ENCODE data around the gene SMYD3.

The SMYD3 gene

GRCh38 chr1:246355411-246356230 is 151.5 kb downstream of the SMYD3 start:
- Histone ChIP-seq H3K4me3 (ENCODE audit: low read length) (no peak overlapping the region), H3K79me2 (ENCODE audit: control insufficient read depth, low read length) (peaks cover 12% of the 10 kb centered on the region), H3K9me3 (ENCODE audit: control insufficient read depth, insufficient read depth, low read length) (no peaks in the 10 kb centered on the region), H4K20me1 (ENCODE audit: control insufficient read depth, insufficient read depth, low read depth, low read length) (no peaks in the 10 kb centered on the region), H3K36me3 (ENCODE audit: control insufficient read depth, low read length) (no peaks in the 10 kb centered on the region), H3K27me3 (ENCODE audit: control insufficient read depth, low read length) (no peaks in the 10 kb centered on the region), H3K9me2 (replicated peaks; ENCODE audit: control insufficient read depth, low read length) (no peaks in the 10 kb centered on the region), H3K4me2 (ENCODE audit: low read length) (no peak overlapping the region), H3K4me1 (ENCODE audit: control insufficient read depth, low read length) (no peaks in the 10 kb centered on the region), H3F3A (ENCODE audit: control insufficient read depth, insufficient read depth) (no peaks in the 10 kb centered on the region), H3K27ac (ENCODE audit: low read depth, low read length) (no peak overlapping the region)
- TF ChIP-seq CTCF (IDR thresholded peaks at IDR 0.05; ENCODE audit: low read depth, low read length, poor library complexity, severe bottlenecking) (no peak), EZH2phosphoT487 (IDR thresholded peaks at IDR 0.05; ENCODE audit: borderline replicate concordance, low read length) (no peak)

- Histone ChIP-seq H3F3A (ENCODE audit: control insufficient read depth, insufficient read depth) (no peaks in the 10 kb centered on the region), H3K27ac (ENCODE audit: low read depth, low read length) (no peak overlapping the region), H3K9me3 (ENCODE audit: control insufficient read depth, insufficient read depth, low read length) (no peaks in the 10 kb centered on the region), H3K27me3 (ENCODE audit: control insufficient read depth, low read length) (no peaks in the 10 kb centered on the region), H4K20me1 (ENCODE audit: control insufficient read depth, insufficient read depth, low read depth, low read length) (no peaks in the 10 kb centered on the region), H3K9me2 (replicated peaks; ENCODE audit: control insufficient read depth, low read length) (no peaks in the 10 kb centered on the region), H3K4me1 (ENCODE audit: control insufficient read depth, low read length) (no peaks in the 10 kb centered on the region), H3K4me3 (ENCODE audit: low read length) (no peak overlapping the region), H3K36me3 (ENCODE audit: control insufficient read depth, low read length) (no peaks in the 10 kb centered on the region), H3K4me2 (ENCODE audit: low read length) (no peak overlapping the region), H3K79me2 (ENCODE audit: control insufficient read depth, low read length) (no peaks in the 10 kb centered on the region)
- TF ChIP-seq EZH2phosphoT487 (IDR thresholded peaks at IDR 0.05; ENCODE audit: borderline replicate concordance, low read length): no peak
- TF ChIP-seq CTCF (IDR thresholded peaks at IDR 0.05; ENCODE audit: low read depth, low read length, poor library complexity, severe bottlenecking): no peak
Observed at GRCh38 chr1:246351721-246352120, 155.4 kb downstream of the SMYD3 start.

- Histone ChIP-seq H3F3A (ENCODE audit: control insufficient read depth, insufficient read depth) (no peaks in the 10 kb centered on the region), H3K36me3 (ENCODE audit: control insufficient read depth, low read length) (no peaks in the 10 kb centered on the region), H3K4me3 (ENCODE audit: low read length) (no peak overlapping the region), H3K79me2 (ENCODE audit: control insufficient read depth, low read length) (no peaks in the 10 kb centered on the region), H4K20me1 (ENCODE audit: control insufficient read depth, insufficient read depth, low read depth, low read length) (no peaks in the 10 kb centered on the region), H3K9me2 (replicated peaks; ENCODE audit: control insufficient read depth, low read length) (no peaks in the 10 kb centered on the region), H3K27ac (ENCODE audit: low read depth, low read length) (no peak overlapping the region), H3K9me3 (ENCODE audit: control insufficient read depth, insufficient read depth, low read length) (no peaks in the 10 kb centered on the region), H3K27me3 (ENCODE audit: control insufficient read depth, low read length) (no peaks in the 10 kb centered on the region), H3K4me1 (ENCODE audit: control insufficient read depth, low read length) (no peaks in the 10 kb centered on the region), H3K4me2 (ENCODE audit: low read length) (no peak overlapping the region)
- TF ChIP-seq CTCF (IDR thresholded peaks at IDR 0.05; ENCODE audit: low read depth, low read length, poor library complexity, severe bottlenecking) (no peak), EZH2phosphoT487 (IDR thresholded peaks at IDR 0.05; ENCODE audit: borderline replicate concordance, low read length) (no peak)
Observed at GRCh38 chr1:246350745-246351144, 156.3 kb downstream of the SMYD3 start.

All from DOHH2 (cell line).